ENCODE measurements around the gene ARL8A.
"Not testable (repeated sequence)": the region's sequence is repeated elsewhere in the genome, so short reads cannot be mapped to it uniquely, and the experiment has no call there.

The ARL8A gene

GRCh38 chr1:202158810-202159533 is 14.4 kb upstream of the ARL8A start:
- DNase-seq (ENCODE audit: low read depth in 3 of 3): no peak

- DNase-seq (ENCODE audit: low read depth in 3 of 3): no peak
Observed at GRCh38 chr1:202157945-202158344, 13.4 kb upstream of the ARL8A start.

DNA sequence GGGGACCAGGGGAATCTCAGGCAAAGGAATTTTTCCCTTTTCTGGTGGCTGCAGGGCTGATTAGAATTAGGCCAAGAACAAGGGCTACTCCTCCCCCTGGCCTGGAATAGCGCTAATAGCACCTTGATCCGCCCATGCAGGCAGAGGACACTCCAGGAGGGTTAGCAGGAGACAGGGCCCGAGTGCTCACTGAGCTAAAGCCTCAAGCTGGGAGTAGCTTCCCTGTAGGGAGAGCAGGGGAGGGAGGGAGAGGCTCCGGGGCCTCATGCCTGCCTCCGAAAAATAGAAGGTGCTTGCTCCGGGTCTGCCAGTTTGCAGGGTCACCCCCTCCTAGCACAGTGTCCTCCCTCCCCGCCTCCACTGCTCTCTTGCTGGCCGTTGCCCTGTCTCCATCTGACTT is 12.1 kb upstream of the ARL8A start:
- DNase-seq (ENCODE audit: low read depth in 3 of 3): no peak

GRCh38 chr1:202155478-202156021 is 11.0 kb upstream of the ARL8A start:
- no peak for DNase-seq (ENCODE audit: low read depth in 3 of 3)

DNA sequence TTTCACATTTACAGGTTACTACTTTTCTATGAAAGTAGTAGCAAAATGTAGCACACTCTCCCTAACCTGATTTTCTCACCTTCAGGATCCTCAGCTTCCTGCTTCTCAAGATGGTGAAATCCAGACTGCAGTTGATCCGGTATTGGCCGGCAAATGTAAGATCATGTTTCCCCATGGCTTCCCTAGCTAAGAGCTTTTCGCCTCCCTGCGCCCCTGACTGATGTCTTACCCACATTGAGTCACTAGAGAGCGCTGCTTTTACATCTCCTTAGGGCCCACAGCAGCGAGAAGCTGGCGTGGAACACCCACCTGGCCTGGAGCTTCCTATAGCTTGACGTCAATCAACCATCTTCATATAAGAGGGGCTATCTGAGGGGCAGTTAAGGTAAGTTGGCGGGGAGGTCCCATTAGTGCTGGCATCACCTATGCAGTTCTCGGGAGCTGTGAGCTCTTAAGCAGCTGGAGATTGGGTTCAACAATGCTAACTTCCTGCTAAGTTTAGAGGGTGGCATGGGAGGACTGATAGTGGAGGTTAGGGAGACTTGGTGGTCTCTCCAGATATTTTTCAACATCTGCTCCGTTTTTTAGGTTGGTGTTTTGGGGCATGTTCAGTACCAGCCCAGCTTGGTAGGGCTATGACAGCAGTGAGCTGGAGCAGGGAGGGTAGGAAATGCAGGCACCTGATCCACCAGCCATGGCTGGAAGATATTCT is 10.4 kb upstream of the ARL8A start:
- DNase-seq (ENCODE audit: low read depth in 3 of 3): no peak

DNA sequence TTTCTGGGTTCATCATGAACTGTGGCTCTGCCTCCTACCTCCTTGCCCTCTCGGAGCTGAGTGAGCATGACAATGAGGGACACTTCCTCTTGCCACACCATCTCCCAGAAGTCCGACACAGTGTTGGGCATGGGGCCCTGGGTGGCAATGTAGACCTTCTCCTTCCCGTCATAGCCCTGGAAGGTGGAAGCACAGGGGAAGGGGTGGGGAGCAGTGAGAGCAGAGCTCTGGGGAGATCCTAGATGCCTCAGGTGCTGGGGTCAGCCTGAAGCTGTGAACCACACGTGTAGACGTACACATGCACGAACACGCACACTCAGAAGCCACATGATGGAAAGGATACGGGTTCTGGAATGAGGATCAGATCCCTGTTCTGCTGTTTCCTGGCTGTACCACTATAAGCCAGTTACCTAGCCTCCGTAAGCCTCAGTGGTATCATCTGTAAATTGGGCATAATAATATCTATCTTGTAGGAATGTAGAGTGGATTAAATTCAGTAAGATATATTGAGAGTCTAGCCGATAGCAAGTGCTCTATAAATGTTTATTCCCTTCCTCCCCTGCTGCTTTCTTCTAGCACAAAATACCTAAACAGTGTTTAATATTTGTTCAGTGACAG is 9.7 kb upstream of the ARL8A start:
- no peak for DNase-seq (ENCODE audit: low read depth in 3 of 3)

- DNase-seq (ENCODE audit: low read depth in 3 of 3): no peak
Observed at GRCh38 chr1:202153284-202153683, 8.7 kb upstream of the ARL8A start.

DNA sequence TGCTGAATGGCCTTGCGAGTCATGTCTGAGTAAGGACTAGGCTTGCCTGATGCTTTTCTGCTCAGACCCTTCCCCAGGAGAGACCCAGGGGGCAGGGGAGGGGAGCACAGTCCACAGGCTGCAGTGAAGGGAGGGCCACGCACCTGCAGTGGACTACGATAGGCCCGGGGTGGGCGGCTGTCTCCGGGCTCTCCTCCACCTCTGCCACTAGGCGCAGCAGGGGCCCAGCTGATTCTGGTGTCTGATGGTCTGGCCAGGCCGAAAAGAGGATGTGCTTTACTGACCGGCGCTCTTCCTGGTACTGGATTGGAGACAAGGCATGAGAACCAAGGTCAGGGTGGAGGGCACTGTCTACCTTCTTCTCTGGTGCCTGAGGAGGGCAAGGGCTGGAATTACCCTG is 7.9 kb upstream of the ARL8A start:
- no peak for DNase-seq (ENCODE audit: low read depth in 3 of 3)

DNA sequence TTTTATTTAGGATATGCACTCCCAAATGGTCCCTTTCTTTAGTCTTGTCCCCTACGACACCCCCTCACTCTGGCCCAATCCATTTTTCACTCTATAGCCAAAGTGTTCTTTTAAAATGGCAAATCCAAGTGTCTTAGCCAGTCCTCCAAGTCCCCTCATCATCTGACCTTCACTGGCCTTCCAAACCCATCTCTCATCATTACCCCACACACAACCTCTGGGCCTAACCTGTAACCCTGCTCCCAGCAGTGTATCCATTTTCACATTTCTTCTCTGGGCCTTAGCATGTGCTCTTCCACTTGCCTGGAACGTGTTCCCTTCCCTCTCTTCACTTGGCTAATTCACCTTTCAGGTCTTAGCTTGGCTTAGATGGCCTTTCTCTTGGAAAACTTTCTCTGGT is 6.5 kb upstream of the ARL8A start:
- no peak for DNase-seq (ENCODE audit: low read depth in 3 of 3)

- no peak for DNase-seq (ENCODE audit: low read depth in 3 of 3)
Observed at GRCh38 chr1:202150602-202151001, 6.1 kb upstream of the ARL8A start.

DNA sequence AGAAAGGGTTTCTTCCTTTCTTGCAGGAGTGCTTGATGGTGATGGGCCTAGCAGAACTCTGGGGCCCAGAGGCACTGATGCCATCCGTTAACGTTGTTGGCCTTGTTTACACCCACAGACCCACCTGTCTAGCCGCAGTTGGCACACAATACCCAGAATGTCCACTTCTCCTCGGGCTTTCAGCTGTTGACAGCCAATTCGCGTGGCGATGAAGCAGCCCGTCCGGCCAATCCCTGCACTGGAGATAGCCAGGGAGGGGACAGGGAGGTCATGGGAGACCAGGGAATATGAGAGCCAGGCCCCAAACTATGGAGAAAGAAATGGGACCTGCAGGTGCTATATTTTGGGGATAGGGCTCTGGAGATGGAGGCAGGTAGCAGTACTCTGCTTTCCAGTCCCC is 5.7 kb upstream of the ARL8A start:
- no peak for DNase-seq (ENCODE audit: low read depth in 3 of 3)

DNA sequence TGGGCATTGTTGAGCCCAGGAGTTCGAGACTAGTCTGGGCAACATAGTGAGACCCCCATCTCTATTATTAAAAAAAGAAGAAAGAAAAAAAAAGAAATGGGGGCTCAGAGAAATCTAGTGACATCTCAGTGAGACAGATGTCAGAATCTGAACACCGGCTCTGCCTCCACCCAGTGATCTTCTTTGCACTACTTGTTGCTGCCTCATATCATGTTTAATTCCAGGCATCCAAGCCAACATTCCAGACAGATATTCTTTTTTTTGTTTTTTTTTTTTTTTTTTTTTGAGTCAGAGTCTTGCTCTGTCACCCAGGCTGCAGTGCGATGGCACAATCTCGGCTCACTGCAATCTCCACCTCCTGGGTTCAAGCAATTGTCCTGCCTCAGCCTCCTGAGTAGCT is 5.0 kb upstream of the ARL8A start:
- no peak for DNase-seq (ENCODE audit: low read depth in 3 of 3)

DNA sequence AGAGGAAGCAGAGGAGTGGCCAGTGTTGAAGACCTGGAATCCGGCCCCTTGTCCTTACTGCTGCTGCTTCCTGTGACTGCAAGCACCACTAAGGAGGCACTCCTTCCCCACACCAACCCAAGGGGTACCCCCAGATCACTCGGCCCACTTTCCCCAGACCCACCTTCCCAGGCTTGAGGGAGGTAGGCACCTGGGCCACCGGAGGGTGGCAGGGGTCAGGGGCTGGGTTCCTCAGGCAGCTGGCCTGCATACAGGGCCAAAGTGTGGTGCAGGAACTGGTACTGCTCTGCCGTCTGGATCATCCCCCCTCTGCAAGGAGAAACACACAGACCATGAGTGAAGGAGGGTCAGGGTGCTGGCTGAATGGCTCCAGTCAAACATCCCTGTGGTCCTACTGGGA is 3.9 kb upstream of the ARL8A start:
- no peak for DNase-seq (ENCODE audit: low read depth in 3 of 3)

- DNase-seq (ENCODE audit: low read depth in 3 of 3): no peak
Observed at GRCh38 chr1:202146993-202147392, 2.5 kb upstream of the ARL8A start.

DNA sequence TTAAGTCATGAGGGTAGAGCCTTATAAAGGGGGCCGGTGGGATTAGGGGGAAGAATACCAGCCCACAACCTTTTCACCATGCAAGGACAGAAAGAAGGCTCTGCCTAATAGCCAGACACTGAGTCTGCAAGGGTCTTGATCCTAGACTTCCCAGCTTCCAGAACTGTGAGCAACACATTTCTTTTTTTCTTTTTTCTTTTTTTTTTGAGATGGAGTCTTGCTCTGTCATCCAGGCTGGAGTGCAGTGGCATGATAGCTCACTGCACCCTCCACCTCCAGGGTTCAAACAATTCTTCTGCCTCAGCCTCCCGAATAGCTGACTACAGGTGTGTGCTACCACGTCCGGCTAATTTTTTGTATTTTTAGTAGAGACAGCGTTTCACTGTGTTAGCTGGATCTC is 1.7 kb upstream of the ARL8A start:
- DNase-seq (ENCODE audit: low read depth in 3 of 3): no peak

DNA sequence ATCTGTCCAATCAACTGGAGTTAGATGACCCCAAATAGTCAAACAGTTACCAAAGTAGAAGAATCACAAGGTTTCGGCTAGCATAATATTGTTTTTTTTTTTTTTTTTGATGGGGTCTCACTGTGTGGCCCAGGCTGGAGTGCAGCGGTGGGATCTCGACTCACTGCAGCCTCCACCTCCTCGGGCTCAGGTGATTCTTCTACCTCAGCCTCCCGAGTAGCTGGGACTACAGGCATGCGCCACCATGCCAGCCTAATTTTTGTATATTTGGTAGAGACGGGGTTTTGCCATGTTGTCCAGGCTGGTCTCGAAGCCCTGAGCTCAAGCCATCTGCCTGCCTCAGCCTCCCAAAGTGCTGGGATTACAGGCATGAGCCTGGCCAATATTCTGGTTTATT is 1.2 kb upstream of the ARL8A start:
- not testable (repeated sequence) for DNase-seq (ENCODE audit: low read depth in 3 of 3)

DNA sequence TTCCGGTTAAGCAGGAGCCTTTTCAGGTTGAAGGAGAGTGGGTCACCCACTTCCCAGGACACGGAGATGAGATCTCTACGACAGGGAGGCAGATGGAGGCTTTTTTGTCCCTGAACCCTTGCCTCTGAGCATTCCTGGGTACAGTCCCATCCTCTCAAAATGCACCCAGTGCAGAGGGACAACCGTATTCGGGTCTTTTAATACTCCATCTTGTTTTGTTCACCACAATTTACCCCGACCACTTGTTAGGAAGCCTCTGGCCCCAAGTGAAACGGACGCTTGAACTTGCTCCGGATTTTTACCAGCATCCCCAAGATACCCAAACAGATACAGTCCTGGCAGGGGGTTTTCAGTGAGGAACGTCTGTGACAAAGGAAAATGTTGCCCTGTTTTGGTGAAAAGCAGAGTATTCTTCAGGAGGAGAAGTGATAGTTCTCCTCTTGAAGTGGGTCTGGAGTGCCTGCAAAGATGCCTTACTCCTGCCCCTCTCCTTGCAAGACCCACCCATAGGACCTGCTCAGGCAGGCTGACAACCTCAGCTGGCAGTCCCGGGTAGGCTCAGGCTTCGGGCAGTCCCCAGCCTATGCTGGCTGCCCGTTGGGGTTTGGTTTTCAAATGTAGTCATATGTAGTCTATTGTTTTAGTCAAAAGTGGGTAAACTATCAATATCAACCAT is 669 bp upstream of the ARL8A start:
- no peak for DNase-seq (ENCODE audit: low read depth in 3 of 3)

DNA sequence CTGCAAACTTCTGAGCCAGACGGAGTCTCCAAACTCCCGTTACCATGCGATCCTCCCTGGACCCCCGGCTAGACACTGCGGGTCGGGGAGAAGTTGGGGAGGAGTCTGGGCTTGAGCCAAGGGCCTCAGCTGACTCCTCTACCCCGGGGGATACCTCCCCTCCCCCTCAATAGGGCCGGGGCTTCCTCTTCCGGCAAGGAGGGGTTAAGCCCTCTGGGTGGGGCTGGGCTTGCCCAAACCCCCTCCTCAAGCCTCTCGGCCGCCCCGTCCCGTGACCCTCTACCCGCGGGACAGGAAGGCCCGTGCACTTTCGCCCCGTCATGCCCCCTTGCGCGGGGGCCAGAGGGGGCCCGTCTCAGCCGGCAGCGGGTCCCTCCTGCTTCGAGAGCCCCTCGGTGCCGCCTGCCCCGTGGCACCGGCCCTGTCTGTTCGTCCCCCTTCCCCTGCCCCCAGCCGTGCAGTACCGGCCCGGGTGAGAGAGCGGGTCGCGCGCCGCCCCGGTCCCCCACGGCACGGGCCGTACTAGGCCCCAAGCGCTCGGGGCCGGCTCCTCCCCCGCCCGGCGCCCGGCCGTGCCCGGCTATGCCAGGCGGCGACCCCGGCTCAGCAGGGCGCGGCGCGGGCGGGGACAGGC is 652 bp downstream of the ARL8A start:
- DNase-seq (ENCODE audit: low read depth in 3 of 3): no peak

- DNase-seq (ENCODE audit: low read depth in 3 of 3): no peak
Observed at GRCh38 chr1:202143011-202143767, 1.3 kb downstream of the ARL8A start.

DNA sequence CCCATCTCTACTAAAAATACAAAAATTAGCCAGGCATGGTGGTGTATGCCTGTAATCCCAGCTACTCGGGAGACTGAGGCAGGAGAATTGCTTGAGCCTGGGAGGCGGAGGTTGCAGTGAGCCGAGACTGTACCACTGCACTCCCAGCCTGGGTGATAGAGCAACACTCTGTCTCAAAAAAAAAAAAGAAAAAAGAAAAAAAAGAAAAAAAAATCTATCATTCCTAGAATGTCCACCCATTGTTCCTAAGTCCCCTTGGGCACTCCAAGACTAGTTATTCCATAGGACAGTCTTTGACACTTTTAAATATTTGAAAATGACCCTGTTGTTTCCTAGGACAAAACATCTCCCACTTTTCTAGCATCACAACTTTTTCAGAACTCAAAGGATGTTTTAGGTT is 3.1 kb downstream of the ARL8A start:
- DNase-seq (ENCODE audit: low read depth in 3 of 3): not testable (repeated sequence)

GRCh38 chr1:202140833-202141232 is 3.7 kb downstream of the ARL8A start:
- DNase-seq (ENCODE audit: low read depth in 3 of 3): no peak

Data from stimulated activated CD4-positive, alpha-beta T cell treated with anti-CD3 and anti-CD28 coated beads, TNF-alpha, amount 100 ng/mL, for 48 hours (primary cell).